ENCODE results near the gene MITF. TPM values are rescaled to one million over a fixed set of nuclear protein-coding genes. Genes with fewer than 3 reads are reported as not detected.

Gene MITF
- 25.4 and 26.1 TPM in 2 replicates for total RNA-seq

DNA sequence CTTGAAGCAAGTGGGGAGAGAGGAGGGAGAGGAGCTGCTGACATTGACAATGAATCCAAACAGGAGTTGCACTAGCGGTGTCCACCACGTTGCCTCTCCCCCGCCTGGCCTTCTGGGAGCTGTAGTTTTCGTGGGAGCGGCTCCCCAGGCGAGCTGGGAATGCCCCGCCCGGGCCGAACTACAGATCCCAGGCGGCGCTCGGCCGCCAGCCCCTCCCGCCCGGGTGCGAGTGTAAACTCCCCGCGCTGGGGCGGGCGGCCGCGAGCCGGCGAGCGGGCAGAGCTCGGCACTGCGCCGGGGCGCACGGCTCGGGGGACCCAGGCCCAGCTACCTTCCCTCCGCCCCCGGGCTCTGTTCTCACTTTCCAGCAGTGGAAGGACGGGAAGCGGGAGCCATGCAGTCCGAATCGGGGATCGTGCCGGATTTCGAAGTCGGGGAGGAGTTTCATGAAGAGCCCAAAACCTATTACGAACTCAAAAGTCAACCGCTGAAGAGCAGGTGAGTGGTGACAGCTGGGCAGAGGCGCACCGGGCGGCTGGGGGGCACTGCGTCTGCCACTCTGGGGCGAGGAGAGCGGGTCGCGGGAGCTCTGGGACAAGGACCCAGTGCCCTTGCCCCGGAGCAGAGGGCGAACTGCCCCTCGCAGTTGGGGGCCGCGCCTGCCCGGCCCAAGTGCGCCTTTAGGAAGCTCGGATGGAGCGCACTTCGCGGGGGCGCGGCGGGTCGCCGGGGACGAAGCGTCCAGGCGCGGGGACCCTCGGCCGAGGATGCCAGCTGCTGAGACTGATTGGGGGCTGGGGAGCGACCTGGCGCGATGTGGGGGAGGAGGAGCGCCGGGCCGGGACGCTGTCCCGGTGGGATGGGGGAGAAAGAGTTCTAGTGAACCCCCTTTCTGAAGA, at the start of gene MITF:
TSS of gene MITF (plus strand) at position 261 of the 899 bp plus-strand sequence. CDS start at position 395, 134 bp downstream.

GRCh38 chr3:69999140-70000027, 260.1 kb downstream of the MITF start, which contains the start of gene SAMMSON:
Gene SAMMSON (plus strand): TSS chr3:69999733.

All from myometrial cell (primary cell).